GM19468 (cell line): ENCODE results near the gene REXO1.

Source experiments
- ATAC-seq: cut with Tn5 transposase; IDR thresholded peaks from one replicate; pipeline ENCODE4 v1.9.1; 2021; ENCODE audit warnings: mild to moderate bottlenecking, moderate library complexity, moderate number of reproducible peaks; ENCODE audit not compliant: unreplicated experiment; ENCODE audit errors: extremely low read depth

REXO1 gene

GRCh38 chr19:1776606-1777147 lies 71.6 kb downstream of the REXO1 start:
- ATAC-seq: no peak

DNA sequence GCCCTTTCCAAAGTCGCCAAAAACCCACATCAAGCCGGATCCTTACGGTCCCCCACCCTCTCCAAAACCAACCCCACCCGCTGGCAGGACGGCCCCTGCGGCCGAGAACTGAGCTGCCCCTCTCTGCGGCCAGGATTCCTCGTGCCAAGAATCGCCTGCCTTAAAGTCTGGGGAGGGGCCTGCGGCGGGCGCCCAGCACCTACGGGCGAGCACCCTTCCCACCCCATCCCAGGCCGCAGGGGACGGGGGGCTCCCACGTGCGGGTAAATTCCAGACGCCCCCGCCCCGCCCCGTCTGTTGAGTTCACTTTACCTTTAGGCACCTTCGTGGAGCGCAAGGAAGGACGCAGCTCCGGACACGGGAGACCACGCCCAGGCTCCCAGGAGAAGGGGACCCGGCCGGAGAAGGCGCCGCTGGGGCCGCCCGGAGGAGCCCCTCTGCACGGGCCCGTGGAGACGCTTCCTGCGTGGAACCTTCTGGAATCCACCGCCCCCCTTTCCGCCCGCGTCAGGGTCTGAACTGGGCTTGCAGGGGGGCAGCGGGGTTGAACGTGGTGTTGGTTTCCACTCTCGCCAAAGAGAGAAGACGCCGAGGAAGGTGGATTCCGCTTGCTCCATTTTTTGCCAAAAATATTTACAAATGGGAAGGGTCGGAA lies 72.2 kb downstream of the REXO1 start:
- no peak for ATAC-seq

- no peak for ATAC-seq
Observed at GRCh38 chr19:1774989-1775772, 73.1 kb downstream of the REXO1 start.

DNA sequence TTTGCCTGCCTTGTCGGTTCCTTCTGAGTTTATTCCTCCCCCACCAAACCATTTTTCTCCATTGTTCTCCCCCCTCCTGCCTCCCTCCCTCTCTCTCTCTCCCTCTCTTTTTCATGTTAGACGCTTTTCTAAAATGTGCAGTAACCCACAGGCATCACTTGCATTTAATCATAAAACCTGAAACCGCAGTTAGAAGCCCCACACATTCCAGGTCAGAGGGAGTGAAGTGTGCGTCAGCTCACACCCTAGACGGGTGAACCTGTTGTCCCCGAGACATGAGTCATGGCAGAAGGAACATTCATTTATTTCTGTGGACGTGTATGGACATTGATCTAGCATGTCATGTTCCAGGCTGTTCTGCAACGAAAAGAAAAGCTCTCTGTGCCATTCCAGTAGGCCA lies 75.1 kb downstream of the REXO1 start:
- ATAC-seq: no peak

DNA sequence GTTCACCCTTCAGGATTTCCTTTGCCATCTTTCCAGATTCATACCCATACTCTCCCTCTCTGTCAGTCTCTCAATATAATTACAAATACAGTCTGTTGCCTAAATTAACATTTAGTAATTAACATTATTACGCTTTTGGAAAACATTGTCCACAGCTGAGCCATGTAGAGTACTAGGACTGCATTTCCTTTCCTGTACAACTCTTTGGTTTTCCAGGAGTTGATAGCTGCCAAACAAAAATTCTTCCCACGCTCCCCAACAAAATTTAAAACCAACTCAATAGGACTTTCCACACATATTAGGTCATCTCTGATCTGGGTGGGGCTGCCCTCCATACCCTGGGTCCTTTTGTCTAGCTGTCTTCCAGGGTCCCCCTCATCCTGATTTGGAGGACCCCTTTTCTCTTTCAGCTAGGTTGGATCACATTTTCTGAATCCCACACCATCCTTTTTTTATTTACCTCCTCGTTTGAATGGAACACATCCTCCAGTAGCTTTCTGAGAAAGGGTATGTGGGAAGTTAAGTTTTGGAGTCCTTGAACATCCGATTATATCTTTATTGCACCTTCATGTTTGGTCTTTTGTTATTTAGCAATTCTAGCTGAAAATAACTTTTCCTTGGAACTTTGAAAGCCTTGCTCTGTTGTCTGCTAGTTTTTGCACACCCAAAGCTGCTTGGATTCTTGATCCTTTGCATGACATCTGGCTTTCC lies 77.3 kb downstream of the REXO1 start:
- ATAC-seq: no peak

DNA sequence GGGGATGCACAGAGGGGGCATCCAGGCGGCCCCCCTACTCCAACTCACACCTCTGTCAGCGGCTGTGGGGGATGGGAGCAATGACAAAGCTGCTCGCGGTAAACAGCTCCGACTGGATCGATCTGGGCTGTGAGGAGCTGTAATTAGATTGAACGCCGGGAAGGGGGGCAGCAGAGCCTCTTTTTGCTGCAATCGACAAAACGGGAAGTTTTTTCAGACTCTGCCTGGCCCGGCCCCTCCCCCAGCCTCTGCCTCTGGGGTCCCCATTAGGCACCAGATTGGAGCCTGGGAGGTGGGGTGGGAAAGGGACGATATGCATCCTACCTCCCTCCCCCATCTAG lies 78.7 kb downstream of the REXO1 start:
- ATAC-seq: no peak

DNA sequence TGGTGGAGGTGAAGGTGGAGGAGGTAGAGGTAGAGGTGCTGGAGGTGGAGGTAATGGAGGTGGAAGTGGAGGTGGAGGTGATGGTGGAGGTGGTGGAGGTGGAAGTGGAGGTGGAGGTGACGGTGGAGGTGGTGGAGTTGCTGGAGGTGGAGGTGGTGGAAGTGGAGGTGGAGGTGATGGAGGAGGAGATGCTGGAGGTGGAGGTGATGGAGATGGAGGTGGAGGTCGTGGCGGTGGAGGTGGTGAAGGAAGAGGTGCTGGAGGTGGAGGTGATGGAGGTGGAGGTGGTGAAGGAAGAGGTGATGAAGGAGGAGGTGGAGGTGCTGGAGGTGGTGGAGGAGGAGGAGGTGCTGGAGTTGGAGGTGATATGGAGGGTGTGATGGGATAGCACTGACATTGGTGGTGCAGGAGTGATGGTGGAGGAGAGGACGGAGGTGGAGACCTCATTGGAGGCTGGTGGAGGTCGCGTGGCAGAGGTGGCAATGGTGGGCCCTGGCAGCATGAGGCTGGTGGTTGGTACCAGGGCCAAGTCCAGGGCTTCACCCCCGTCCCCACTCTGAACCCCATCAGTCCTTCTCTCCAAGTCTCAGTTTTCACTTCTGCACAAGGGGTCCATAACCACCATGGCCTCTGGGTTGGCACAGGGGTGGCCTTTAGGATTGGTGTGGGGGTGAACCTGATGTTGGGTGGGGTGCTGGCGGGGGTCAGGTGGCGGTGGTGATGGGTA lies 79.2 kb downstream of the REXO1 start:
- no peak for ATAC-seq

DNA sequence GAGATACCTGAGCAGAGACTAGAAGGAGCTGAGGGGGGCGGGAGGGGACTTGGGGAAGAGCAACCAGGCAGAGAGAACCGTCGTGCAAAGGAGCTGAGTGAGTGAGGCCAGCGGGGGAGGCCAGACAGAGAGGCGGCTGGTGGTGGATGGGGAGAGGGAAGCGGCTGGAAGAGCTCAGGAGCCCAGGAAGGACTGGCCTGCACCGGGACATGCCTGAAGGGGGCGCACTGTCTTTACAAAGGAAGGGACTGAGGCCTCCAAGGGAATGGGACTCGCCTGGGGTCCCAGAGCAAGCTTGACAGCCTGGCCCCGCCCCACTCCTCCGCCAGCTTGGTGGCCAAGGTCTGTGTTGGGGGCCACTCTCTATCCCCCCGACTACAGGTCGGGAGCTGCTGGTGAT lies 80.0 kb downstream of the REXO1 start:
- ATAC-seq: no peak

GRCh38 chr19:1767464-1767933 lies 80.8 kb downstream of the REXO1 start:
- ATAC-seq: no peak

- ATAC-seq: no peak
Observed at GRCh38 chr19:1766800-1767352, 81.4 kb downstream of the REXO1 start.

GRCh38 chr19:1765904-1766799 lies 82.1 kb downstream of the REXO1 start:
- ATAC-seq: no peak
